CD4-positive, alpha-beta T cell treated with Interleukin-1 beta for 1 hour (primary cell): ENCODE data around the gene DAPK1.

Experiments used
- DNase-seq, 2 donors: peaks; one replicate each; pipeline ENCODE4 v3.0.0-alpha.2; 2020 to 2022

Gene DAPK1

DNA sequence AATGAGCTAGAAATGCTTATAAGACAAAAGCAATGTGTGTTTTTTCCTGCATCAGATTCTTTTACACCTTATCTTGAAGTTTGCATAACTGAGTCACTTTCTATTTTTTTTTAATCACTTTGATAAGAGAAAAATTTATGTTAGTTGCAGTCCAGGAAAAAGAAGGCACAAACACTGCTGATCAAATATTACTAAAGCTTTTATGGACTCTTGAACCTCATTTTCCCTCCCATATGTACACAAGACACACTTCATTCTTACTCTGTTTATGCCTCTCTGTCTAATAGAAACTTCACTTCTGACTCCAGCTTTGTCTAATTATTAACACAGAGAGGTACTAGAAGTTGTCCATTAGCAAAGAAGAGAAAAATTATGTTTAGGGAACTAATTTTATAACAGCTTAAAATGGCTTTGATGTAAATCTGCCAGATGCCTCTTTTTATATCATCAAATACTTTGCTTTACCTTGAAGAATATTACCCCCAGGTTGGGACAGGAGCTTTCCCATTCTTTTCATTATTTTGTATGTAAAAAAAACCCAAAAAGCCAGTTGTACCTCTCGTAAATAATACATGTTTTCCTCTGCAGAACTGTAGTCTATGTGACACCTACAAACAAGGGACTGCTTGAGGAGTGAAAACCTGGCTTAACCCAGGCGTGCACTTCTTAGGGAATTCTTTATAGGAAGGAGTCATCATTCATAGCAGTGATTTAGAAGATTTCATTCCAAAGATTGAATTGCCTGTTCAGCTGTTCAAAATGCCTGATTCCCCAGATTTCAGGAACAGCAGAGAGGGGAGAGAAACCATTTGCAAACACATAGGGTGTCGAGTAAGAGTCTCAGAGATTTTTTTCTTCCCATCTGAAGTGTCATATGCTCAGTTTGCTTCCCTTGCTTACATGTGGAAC is 72.6 kb downstream of the DAPK1 start:
- no peak for DNase-seq

- DNase-seq = no peak
Observed at GRCh38 chr9:87572719-87573118, 75.1 kb downstream of the DAPK1 start.

GRCh38 chr9:87573841-87574342 is 76.2 kb downstream of the DAPK1 start:
- no peak for DNase-seq

DNA sequence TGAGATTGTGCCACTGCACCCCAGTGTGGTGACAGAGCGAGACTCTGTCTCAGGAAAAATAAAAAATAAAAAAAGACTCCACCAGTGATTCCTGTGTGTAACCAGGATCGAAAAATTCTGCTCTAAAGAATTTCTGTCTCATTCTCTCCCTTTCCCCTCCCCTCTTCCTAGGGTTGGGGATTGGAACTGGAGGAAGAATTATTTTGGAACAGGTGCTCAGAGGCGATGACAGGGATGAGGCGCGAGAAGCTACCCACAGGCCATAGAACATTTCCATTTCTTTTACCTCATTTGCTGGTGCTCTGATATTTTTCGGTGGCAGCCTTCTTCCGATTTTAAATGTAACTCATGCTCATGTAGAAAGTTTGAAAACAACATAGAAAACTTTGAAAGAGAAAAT is 80.1 kb downstream of the DAPK1 start:
- DNase-seq = no peak

DNA sequence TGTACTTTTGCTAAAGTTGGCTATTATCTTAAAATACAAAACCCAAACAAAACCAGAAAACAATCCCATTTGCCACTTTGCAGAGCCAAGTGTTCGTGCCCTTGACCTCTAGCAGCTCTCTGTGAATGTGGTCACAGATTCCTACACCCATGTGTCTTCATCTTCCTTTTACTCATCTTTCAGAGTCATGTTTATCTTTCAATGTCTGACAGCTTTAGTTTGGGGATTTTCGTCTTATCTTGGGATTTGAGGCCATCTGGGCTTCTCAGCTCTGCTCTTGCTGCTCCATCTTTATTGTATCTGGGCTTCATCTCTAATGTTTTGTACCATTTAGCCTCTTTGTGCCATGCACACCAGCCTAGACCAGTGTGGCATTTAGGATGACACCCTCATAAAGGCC is 81.0 kb downstream of the DAPK1 start:
- no peak for DNase-seq

DNA sequence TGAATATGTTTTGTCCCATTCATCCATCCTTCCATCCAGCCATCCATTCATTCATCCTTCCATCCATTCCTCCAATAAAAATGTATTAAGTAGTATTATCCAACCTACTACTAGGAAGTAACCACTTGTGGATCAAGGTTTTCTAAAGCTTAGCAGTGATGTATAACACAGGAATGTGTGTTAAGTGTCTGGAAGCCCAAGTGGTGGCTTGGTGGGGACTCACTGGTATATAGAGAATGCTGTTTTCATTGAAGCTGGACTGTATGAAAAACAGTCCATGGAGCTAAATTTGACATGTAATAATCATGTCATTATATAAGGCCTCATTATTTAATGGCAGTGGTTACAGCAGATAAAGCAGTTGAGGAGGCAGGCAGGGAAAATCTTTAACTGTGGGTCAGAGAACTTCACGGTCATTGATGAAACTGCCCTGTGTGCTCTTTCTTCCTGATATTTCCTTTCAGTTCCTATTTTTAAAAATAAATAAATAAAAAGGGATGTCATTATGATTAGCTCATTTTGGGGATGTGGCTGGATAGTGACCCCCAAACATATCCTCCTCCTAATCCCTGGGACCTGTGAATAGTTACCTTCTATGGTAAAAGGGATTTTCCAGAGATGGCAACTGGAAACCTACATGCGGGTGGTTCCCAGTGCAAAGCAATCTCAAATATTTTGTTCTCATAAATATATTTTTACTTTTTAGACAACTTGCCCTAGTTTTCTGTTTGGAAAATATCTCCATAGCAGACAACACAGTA is 82.3 kb downstream of the DAPK1 start:
- no peak for DNase-seq

- DNase-seq = no peak
Observed at GRCh38 chr9:87580941-87581438, 83.3 kb downstream of the DAPK1 start.

DNA sequence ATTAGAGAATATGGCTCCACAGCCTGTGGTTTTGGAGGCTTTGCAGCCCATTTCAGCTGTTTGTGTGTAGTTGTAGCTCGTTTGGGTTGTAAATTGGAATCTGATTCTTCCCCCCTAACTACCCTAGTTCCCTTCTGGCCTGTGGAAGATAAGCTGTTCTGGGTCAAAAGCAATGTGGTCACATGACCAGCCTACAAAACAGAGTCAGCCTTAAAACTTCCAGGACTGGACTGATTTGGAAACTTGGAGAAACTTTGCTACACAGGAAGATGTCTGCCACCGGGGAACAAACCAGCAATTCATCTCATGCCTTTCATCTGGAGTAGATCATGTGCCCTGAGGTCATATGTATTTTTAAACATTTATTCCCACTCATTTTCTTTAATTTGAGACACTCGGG is 83.8 kb downstream of the DAPK1 start:
- DNase-seq = no peak

DNA sequence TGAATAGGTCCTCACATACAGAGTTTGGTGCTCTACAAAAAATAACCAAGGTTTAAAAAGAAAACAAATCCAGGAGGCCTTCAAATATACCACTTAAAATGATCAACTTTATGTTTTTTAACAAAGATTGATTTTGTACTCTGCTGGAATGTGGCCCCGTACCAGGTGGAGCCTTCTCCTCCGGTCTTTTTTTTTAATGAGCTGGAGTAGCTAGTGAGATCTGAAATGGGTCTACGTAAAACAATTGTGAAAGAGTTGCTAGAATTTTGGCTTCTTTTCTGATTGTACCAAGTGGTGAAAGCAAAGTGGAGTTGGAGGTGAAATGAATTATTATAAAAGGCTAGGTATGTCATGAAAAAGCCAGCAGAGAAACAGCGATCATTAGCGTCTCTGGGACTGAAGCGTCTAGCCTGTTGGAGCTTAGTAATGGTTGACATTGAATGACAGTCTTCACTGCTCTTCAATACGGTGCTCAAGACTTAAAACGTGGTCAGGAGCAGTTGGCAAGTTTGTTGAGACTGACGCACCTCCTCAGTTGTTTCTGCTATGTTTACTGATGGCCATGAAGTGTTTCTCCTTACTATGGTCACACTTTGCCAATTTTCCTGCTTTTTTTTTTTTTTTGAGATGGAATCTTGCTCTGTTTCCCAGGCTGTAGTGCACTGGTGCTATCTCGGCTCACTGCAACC is 84.4 kb downstream of the DAPK1 start:
- DNase-seq = no peak

DNA sequence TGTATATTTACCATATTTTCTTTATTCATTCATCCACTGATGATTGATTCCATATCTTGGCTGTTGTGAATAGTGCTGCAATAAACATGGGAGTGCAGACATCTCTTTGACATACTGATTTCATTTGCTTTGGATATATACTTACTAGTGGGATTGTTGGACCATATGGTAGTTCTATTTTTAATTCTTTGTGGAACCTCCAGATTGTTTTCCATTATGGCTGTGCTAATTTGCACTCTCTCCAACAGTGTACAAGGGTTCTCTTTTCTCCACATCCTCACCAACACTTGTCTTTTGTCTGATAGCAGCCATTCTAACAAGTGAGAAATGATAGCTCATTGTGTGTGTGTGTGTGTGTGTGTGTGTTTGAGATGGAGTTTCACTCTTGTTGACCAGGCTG is 86.7 kb downstream of the DAPK1 start:
- DNase-seq = no peak

DNA sequence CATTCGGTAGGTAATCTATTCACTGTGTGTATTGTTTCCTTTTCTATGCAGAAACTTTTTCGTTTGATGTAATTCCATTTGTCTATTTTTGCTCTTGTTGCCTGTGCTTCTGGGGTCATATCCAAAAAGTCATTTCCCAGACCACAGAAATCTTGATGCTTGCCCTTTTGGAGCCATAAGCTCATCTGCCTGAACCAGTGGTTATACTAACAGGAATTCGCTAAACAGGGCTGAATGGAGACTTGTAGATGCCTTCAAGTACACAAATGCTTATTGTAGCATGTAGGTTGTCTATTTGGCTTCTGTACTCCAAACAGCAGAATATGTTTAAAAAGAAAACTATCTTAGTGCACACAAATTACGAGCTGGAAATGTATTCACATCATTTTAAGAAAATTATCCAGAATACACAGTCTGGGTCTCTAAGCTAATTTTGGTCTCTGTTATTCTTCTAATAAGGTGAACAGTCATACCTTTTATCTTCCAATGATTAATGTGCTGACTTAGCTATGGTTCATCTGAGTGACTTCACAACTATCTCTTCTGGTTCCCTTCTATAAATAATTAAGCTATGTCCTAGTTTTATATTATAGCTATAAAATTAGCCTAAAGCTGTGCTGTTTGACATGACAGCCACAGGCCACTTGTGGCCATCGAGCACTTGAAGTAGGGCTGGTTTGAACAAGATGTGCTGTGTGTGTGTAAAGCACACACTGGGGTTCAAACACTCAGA is 87.6 kb downstream of the DAPK1 start:
- no peak for DNase-seq

GRCh38 chr9:87586731-87587355 is 89.2 kb downstream of the DAPK1 start:
- DNase-seq = no peak

GRCh38 chr9:87587356-87587745 is 89.7 kb downstream of the DAPK1 start:
- no peak for DNase-seq

GRCh38 chr9:87587864-87588263 is 90.2 kb downstream of the DAPK1 start:
- DNase-seq = no peak

- DNase-seq = no peak
Observed at GRCh38 chr9:87588339-87588738, 90.7 kb downstream of the DAPK1 start.

DNA sequence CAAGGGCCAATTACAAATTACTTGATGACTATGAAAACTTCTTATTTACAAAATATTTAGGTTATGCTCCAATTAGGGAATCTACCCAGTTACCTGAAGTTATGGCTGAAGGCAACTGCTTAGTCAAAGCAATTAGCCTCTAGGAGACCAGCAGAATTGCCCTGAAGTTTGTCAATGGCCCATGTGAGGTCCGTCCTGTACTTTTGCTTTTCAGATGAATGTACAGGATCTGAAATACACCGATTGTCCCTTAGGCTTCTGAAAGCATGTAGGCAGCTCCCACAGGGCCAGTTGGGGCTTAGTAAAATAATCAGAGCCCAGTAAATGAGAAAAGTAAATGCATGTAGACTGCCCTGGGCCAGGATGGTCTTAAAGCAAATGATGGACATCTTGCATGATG is 93.3 kb downstream of the DAPK1 start:
- no peak for DNase-seq

DNA sequence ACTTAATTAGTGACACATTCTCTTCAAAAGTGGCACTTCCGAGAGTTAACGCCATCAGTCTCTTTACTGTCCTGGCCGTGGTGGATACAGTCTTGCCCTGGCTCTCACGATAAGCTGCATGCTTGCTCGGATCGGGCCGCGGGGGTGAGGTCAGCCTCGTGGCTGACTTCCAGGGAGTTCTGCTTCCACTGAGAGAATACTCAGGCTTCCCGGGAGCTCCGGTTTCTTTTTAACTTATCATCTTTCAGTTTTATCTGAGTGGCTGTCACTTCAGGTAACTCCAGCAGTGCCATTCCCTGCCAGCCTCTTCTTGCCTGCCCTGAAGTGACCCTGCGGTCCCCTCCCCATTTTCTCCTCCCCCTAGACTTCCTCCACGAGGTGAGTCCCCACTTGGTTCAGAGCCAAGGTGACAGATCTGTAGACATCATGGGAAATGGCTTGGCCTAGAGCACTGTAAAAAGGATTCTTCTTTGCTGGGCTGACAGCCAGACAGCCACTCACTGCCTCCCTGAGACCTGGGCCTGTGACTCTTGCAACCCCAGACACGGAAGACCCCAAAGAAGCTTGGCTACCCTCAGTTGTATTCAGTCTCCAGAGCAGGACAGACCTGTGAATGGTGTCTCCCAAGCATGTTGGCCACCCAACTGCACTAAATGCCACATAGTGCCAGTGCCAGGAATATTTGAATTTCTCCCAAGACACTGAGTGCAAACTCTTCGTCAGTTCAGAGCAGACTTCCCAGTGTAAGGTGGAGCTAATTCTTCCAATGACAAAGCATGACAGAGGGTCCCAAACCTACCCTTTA is 95.1 kb downstream of the DAPK1 start:
- DNase-seq = no peak

DNA sequence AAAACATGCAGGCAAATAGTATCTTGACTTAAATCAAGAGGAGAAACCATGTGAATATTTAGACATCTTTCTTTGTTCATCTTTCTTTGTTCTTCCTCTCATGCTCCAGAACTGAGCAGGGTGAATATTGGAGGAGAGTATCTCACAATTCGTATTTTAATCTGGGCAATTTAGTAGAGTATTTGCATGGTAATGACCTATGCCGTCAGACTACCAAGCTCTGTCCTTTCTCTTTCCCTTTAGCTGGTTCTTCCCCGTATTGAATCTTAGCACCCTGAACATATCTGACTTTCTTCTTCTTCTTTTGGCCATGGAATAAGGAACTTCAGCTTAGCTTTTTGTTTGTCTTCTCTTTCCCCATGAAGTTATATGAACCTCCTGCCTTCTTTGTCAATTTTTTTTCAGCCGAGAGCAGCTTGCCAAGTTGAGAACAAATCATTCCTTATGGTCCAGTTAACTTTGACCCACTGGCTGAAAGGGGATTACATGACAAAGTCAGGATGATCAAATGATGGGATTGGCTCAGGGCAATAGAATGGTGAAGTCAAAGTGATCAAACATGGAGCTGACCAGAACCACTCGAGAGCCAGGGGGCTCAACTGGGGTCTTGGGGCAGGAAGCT is 95.8 kb downstream of the DAPK1 start:
- DNase-seq = no peak

DNA sequence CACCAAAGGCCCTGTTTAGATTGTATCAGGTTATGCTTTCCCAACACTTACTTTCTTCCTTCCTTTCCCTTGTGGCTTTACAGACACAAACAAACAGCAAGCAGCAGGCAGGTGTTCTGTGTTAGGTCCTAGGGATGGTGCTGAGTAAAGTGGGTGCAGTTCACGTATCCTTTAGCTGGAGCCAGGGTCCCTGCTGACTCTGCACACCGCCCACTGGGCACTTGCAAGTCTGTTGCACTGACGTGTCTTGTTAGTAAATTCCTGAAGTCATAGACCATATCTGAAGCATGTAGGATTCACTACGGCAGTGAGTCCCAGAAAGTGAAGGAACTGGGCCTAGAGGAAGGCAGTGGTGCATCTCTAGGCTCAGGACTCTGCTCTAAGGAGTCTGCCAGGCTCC is 96.5 kb downstream of the DAPK1 start:
- DNase-seq = no peak

- no peak for DNase-seq
Observed at GRCh38 chr9:87594662-87595061, 97.0 kb downstream of the DAPK1 start.

DNA sequence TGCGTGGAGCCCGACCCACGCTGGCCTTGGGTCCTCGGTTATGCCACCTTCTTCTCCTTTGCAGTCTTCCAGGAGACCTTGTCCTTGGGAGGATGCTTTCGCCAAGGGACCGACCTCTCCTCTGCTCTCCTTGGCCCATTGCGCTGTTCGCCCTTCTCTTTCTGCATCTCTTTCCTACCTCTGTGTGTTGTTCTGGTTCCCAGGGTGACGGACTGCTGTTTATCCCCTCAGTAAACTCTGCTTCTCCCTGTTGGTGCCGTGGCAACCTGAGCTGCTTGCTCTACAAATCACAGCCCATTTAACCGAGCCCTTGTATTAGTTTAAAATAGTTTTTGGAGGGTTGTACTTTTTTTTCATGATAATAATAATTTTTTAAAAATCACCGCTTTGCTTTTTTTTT is 97.9 kb downstream of the DAPK1 start:
- no peak for DNase-seq
